ENCODE data around the gene KNOP1.

DNA sequence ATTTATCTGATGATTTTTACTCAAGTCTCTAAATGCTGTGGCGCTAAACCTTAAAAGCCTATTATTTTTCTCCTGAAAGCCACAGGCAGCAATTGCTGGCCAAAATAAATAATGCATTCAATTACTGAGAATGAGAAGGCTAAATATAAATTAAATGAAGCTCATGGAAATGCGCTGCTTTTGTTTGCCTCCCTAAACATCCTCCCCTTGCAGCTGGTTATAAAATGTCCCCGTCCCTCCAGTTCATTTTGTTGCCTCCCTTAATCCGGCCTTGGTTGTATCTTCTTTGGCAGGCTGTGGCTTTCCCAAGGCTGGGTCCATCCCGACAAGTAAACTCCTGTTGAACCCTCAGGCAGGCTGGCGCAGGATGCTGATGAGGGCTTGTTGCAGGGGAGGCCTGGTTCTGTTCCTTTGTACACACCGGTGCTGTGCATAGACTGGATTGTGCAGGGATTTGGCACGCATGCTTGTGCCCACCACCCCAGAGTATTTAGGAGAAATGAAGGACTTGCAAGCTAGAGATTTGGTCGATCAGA lies 62.7 kb downstream of the KNOP1 start:
- TF ChIP-seq EZH2 (IDR thresholded peaks at IDR 0.05; ENCODE audit: borderline replicate concordance, low read length), result no peak
- TF ChIP-seq, protein P1, sequence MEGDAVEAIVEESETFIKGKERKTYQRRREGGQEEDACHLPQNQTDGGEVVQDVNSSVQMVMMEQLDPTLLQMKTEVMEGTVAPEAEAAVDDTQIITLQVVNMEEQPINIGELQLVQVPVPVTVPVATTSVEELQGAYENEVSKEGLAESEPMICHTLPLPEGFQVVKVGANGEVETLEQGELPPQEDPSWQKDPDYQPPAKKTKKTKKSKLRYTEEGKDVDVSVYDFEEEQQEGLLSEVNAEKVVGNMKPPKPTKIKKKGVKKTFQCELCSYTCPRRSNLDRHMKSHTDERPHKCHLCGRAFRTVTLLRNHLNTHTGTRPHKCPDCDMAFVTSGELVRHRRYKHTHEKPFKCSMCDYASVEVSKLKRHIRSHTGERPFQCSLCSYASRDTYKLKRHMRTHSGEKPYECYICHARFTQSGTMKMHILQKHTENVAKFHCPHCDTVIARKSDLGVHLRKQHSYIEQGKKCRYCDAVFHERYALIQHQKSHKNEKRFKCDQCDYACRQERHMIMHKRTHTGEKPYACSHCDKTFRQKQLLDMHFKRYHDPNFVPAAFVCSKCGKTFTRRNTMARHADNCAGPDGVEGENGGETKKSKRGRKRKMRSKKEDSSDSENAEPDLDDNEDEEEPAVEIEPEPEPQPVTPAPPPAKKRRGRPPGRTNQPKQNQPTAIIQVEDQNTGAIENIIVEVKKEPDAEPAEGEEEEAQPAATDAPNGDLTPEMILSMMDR (IDR thresholded peaks at IDR 0.05; ENCODE audit: low read length), result no peak
